ENCODE results near the gene ATP9A. TPM values are rescaled to one million over a fixed set of nuclear protein-coding genes. Genes with fewer than 3 reads are reported as not detected.

Gene ATP9A
- total RNA-seq, 2 experiments from 2014 or later = 0.05 TPM; not detected in 1

GRCh38 chr20:51591871-51592270 is 176.3 kb downstream of the ATP9A start:
- DNase-seq = no peak
- Mint-ChIP-seq H3K27me3 (ENCODE audit: low read depth) (no peaks in the 10 kb centered on the region), H3K27ac (no peak overlapping the region), H3K4me3 (no peak overlapping the region), H3K4me1 (ENCODE audit: low read depth) (peaks cover 24% of the 10 kb centered on the region), H3K36me3 (ENCODE audit: low read depth) (no peaks in the 10 kb centered on the region), H3K9me3 (ENCODE audit: insufficient read depth) (no peaks in the 10 kb centered on the region)
- CTCF ChIA-PET = interaction anchor here (0.8 to 1.4 kb wide), 2 partner anchors 50 to 187 kb away, joined by 3 read pairs; partner anchors contain the start of gene NFATC2
- ATAC-seq = no peak
- POLR2A ChIA-PET = interaction anchor here (0.7 kb wide), 1 partner anchor 49 kb away, joined by 3 read pairs; the partner anchor contains the start of gene NFATC2

GRCh38 chr20:51588762-51589161 is 179.4 kb downstream of the ATP9A start:
- H3K27ac Mint-ChIP-seq = no peak overlapping the region
- peaks cover 13% of the 10 kb centered on the region for H3K4me1 Mint-ChIP-seq (ENCODE audit: low read depth)
- DNase-seq (no peak), ATAC-seq (no peak)
- no peaks in the 10 kb centered on the region for H3K36me3 Mint-ChIP-seq (ENCODE audit: low read depth)
- POLR2A ChIA-PET = no interaction called here
- CTCF ChIA-PET = interaction anchor here (1.0 kb wide), 1 partner anchor 601 kb away, joined by 3 read pairs; no protein-coding TSS in a partner anchor
- H3K4me3 Mint-ChIP-seq = no peak overlapping the region
- H3K27me3 Mint-ChIP-seq (ENCODE audit: low read depth) = no peaks in the 10 kb centered on the region
- no peaks in the 10 kb centered on the region for H3K9me3 Mint-ChIP-seq (ENCODE audit: insufficient read depth)

DNA sequence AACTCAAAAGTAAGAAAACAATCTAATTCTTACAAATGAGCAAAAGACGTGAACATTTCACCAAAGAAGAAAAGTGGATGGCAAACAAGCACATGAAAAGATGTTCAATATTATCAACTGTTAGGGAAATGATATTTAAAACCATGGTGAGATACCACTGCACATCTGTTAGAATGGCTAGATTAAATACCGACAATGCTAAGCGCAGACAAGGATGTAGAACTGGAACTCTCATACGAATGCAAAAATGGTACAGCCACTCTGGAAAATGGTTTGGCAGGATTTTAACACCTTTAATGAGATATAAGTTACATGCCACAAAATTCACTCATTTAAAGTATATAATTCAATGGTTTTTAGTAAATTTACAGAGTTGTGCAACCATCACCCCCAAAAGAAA is 181.0 kb downstream of the ATP9A start:
- Mint-ChIP-seq H3K4me3 (no peak overlapping the region), H3K27me3 (ENCODE audit: low read depth) (peaks cover under 1% of the 10 kb centered on the region), H3K27ac (no peak overlapping the region), H3K4me1 (ENCODE audit: low read depth) (peaks cover 10% of the 10 kb centered on the region), H3K9me3 (ENCODE audit: insufficient read depth) (no peaks in the 10 kb centered on the region), H3K36me3 (ENCODE audit: low read depth) (no peaks in the 10 kb centered on the region)
- CTCF ChIA-PET = interaction anchor here (1.8 kb wide), 1 partner anchor 8 kb away, joined by 6 read pairs; no protein-coding TSS in a partner anchor
- DNase-seq (no peak), ATAC-seq (no peak)
- POLR2A ChIA-PET = no interaction called here

DNA sequence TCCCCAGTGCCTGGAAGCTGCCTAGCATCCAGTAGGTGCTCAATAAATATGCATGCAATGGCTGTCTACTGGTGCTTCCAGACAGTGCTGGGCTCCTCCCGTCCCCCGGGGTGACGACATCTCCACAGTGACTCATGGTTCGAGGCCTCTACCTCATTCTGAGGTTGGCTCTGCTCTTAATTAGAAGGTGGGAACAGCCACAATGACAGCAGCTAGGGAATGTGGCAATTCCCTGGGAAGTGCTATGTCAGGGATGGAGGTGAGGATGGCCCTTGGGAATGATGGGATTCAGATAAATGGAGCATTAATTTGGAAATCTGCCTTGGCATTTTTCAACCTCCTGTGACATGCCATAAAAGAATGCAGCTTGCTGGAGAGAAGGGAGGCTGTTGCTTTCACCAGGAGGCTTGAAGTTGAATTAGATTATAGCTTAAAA is 182.2 kb downstream of the ATP9A start:
- ChIA-PET CTCF (interaction anchor here (1.8 kb wide), 1 partner anchor 9 kb away, joined by 6 read pairs; no protein-coding TSS in a partner anchor), POLR2A (no interaction called here)
- no peak for DNase-seq
- H3K27ac Mint-ChIP-seq = no peak overlapping the region
- no peaks in the 10 kb centered on the region for H3K36me3 Mint-ChIP-seq (ENCODE audit: low read depth)
- H3K4me3 Mint-ChIP-seq = no peak overlapping the region
- peaks cover 10% of the 10 kb centered on the region for H3K4me1 Mint-ChIP-seq (ENCODE audit: low read depth)
- H3K27me3 Mint-ChIP-seq (ENCODE audit: low read depth) = peaks cover 5% of the 10 kb centered on the region
- no peaks in the 10 kb centered on the region for H3K9me3 Mint-ChIP-seq (ENCODE audit: insufficient read depth)
- no peak for ATAC-seq

DNA sequence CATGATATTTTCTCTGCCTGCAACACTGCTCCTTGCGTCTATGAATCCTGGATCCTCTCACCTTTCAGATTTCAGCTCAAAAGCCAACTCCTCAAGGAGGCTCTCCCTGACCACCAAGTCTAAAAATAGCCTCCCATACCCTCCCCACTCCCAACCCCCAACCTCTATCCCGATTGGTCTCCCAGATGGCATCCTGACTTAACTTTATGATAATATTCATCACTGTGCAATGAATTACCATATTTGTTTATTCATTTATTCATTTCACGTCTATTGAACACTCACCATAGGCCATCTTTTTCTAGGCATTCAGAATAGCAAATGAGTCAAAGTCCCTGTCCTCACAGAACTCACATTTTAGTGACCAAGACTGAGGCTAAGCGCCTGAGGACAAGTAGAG is 183.0 kb downstream of the ATP9A start:
- POLR2A ChIA-PET = interaction anchor here (0.6 kb wide), 1 partner anchor 1396 kb away, joined by 3 read pairs; no protein-coding TSS in a partner anchor
- ATAC-seq = no peak
- H3K9me3 Mint-ChIP-seq (ENCODE audit: insufficient read depth) = no peaks in the 10 kb centered on the region
- H3K4me1 Mint-ChIP-seq (ENCODE audit: low read depth) = peaks cover 10% of the 10 kb centered on the region
- H3K36me3 Mint-ChIP-seq (ENCODE audit: low read depth) = no peaks in the 10 kb centered on the region
- peaks cover 5% of the 10 kb centered on the region for H3K27me3 Mint-ChIP-seq (ENCODE audit: low read depth)
- no peak for DNase-seq
- CTCF ChIA-PET = no interaction called here
- H3K4me3 Mint-ChIP-seq = no peak overlapping the region
- H3K27ac Mint-ChIP-seq = peak overlapping the region; percentile 56

DNA sequence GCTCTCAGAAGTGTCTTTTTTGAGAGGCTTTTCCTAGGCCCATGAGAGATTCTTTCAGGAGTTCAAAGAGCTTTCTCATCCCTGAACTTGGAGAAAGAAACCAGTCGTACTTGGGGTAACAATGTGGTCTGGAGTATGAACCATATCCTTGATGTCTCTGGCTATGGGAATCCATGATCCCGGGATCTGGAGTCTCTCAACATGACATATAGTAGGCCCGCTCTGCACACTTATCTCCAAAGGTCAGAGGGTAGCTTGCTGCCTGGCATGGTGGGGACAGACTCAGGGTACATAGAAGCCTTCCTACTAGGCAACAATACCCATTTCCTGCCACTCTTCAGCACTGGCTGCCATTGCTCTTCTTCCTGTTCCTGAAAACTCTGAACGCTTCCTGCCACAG is 183.5 kb downstream of the ATP9A start:
- DNase-seq = no peak
- peaks cover 5% of the 10 kb centered on the region for H3K27me3 Mint-ChIP-seq (ENCODE audit: low read depth)
- H3K4me1 Mint-ChIP-seq (ENCODE audit: low read depth) = peaks cover 10% of the 10 kb centered on the region
- ATAC-seq = no peak
- H3K4me3 Mint-ChIP-seq = no peak overlapping the region
- peak overlapping the region; percentile 56 for H3K27ac Mint-ChIP-seq
- CTCF ChIA-PET = interaction anchor here (2.1 kb wide), 1 partner anchor 11 kb away, joined by 12 read pairs; no protein-coding TSS in a partner anchor
- H3K36me3 Mint-ChIP-seq (ENCODE audit: low read depth) = no peaks in the 10 kb centered on the region
- POLR2A ChIA-PET = interaction anchor here (0.6 kb wide), 1 partner anchor 1397 kb away, joined by 3 read pairs; no protein-coding TSS in a partner anchor
- H3K9me3 Mint-ChIP-seq (ENCODE audit: insufficient read depth) = no peaks in the 10 kb centered on the region

- ATAC-seq (no peak), DNase-seq (no peak)
- ChIA-PET CTCF (interaction anchor here (2.1 kb wide), 1 partner anchor 12 kb away, joined by 12 read pairs; no protein-coding TSS in a partner anchor), POLR2A (no interaction called here)
- no peaks in the 10 kb centered on the region for H3K9me3 Mint-ChIP-seq (ENCODE audit: insufficient read depth)
- no peaks in the 10 kb centered on the region for H3K36me3 Mint-ChIP-seq (ENCODE audit: low read depth)
- peaks cover 5% of the 10 kb centered on the region for H3K27me3 Mint-ChIP-seq (ENCODE audit: low read depth)
- H3K4me3 Mint-ChIP-seq = no peak overlapping the region
- peaks cover 10% of the 10 kb centered on the region for H3K4me1 Mint-ChIP-seq (ENCODE audit: low read depth)
- H3K27ac Mint-ChIP-seq = no peak overlapping the region
These were observed 184.1 kb downstream of the ATP9A start for GRCh38 chr20:51584116-51584515.

DNA sequence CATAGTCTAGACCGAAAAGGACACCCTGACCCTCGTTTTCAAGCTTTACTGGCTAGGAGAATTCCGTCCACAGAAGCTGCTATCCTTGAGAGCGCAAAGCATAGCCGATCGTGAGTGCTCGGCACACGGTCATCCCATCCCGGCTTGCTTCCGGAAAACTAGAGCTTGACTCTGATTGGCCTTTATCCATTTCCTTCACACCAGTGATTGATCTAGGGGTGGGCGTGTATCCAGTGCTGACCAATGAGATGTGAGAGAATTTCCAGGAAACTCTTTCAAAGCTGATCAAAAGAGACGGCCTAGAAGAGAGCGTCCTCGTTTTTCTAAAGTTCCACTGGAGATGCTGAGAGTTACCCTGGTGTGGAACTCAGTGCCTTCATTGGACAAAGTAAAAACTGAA is 184.7 kb downstream of the ATP9A start:
- CTCF ChIA-PET = interaction anchor here (0.6 to 2.1 kb wide), 3 partner anchors 12 to 602 kb away, joined by 3 to 12 read pairs (median 3); no protein-coding TSS in a partner anchor
- POLR2A ChIA-PET = no interaction called here
- Mint-ChIP-seq H3K4me1 (ENCODE audit: low read depth) (peaks cover 10% of the 10 kb centered on the region), H3K36me3 (ENCODE audit: low read depth) (no peaks in the 10 kb centered on the region), H3K27ac (no peak overlapping the region), H3K9me3 (ENCODE audit: insufficient read depth) (no peaks in the 10 kb centered on the region), H3K27me3 (ENCODE audit: low read depth) (peaks cover 5% of the 10 kb centered on the region), H3K4me3 (no peak overlapping the region)
- ATAC-seq (no peak), DNase-seq (no peak)

DNA sequence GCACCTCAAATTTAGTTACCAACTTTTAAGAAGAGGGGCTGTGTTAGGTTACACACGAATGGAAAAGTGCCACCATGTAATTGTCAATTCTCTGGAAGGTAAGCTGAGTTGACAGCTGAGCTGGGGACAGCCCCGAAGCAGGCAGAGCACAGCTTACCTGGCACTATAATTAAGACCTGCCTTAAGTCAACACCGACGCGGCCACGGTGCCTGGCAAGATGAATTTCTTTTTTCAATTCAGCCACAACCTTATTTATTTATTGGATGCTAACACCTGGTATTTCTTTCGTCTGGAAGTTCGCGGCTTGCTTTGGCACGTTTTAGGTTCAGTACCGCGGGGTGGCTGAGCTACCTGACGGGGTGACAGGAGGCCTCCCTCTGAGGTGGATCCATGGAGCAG is 185.1 kb downstream of the ATP9A start:
- Mint-ChIP-seq H3K27ac (no peak overlapping the region), H3K36me3 (ENCODE audit: low read depth) (no peaks in the 10 kb centered on the region), H3K27me3 (ENCODE audit: low read depth) (peaks cover 5% of the 10 kb centered on the region), H3K4me3 (no peak overlapping the region), H3K9me3 (ENCODE audit: insufficient read depth) (no peaks in the 10 kb centered on the region), H3K4me1 (ENCODE audit: low read depth) (peaks cover 10% of the 10 kb centered on the region)
- POLR2A ChIA-PET = no interaction called here
- ATAC-seq (no peak), DNase-seq (no peak)
- CTCF ChIA-PET = interaction anchor here (0.6 to 2.1 kb wide), 3 partner anchors 13 to 602 kb away, joined by 3 to 12 read pairs (median 3); no protein-coding TSS in a partner anchor

GRCh38 chr20:51581571-51581970 is 186.6 kb downstream of the ATP9A start:
- Mint-ChIP-seq H3K27ac (no peak overlapping the region), H3K9me3 (ENCODE audit: insufficient read depth) (no peaks in the 10 kb centered on the region), H3K4me1 (ENCODE audit: low read depth) (peaks cover 10% of the 10 kb centered on the region), H3K4me3 (no peak overlapping the region), H3K36me3 (ENCODE audit: low read depth) (no peaks in the 10 kb centered on the region), H3K27me3 (ENCODE audit: low read depth) (peaks cover 5% of the 10 kb centered on the region)
- ChIA-PET CTCF (interaction anchor here (1.5 kb wide), 1 partner anchor 16 kb away, joined by 4 read pairs; no protein-coding TSS in a partner anchor), POLR2A (no interaction called here)
- ATAC-seq (no peak), DNase-seq (no peak)

- CTCF ChIA-PET = no interaction called here
- H3K4me1 Mint-ChIP-seq (ENCODE audit: low read depth) = no peaks in the 10 kb centered on the region
- peaks cover 7% of the 10 kb centered on the region for H3K27me3 Mint-ChIP-seq (ENCODE audit: low read depth)
- ATAC-seq (no peak), DNase-seq (no peak)
- H3K27ac Mint-ChIP-seq = no peak overlapping the region
- POLR2A ChIA-PET = no interaction called here
- H3K9me3 Mint-ChIP-seq (ENCODE audit: insufficient read depth) = no peaks in the 10 kb centered on the region
- no peaks in the 10 kb centered on the region for H3K36me3 Mint-ChIP-seq (ENCODE audit: low read depth)
- H3K4me3 Mint-ChIP-seq = no peak overlapping the region
These were observed 189.1 kb downstream of the ATP9A start for GRCh38 chr20:51579137-51579536.

- H3K27me3 Mint-ChIP-seq (ENCODE audit: low read depth) = peaks cover 7% of the 10 kb centered on the region
- DNase-seq = no peak
- H3K4me1 Mint-ChIP-seq (ENCODE audit: low read depth) = no peaks in the 10 kb centered on the region
- H3K36me3 Mint-ChIP-seq (ENCODE audit: low read depth) = no peaks in the 10 kb centered on the region
- POLR2A ChIA-PET = no interaction called here
- CTCF ChIA-PET = no interaction called here
- no peaks in the 10 kb centered on the region for H3K9me3 Mint-ChIP-seq (ENCODE audit: insufficient read depth)
- ATAC-seq = no peak
- H3K27ac Mint-ChIP-seq = no peak overlapping the region
- H3K4me3 Mint-ChIP-seq = no peak overlapping the region
These were observed 190.1 kb downstream of the ATP9A start for GRCh38 chr20:51578145-51578459.
